Heart left ventricle (tissue), 13 donors: ENCODE data around the gene CERS1.

Experiments used
- POLR2A ChIP-seq, 2 donors: fragments of 450-650 bp; IDR thresholded peaks; one replicate each; pipeline ENCODE4 v1.6.1; 2017; ENCODE audit warnings: antibody characterized with exemption in 2 of 2, mild to moderate bottlenecking in 2 of 2, moderate library complexity in 2 of 2
- TF ChIP-seq, protein P1 (sequence below), 12 donors: fragments of 200-600 bp; sonication (generic) in 4 of 12; IDR thresholded peaks; one replicate each; pipeline versions ENCODE4 v1.5.0 to v1.8.0; 2018 to 2022; ENCODE audit warnings: antibody characterized with exemption in 12 of 12, mild to moderate bottlenecking in 5 of 12
- donor health status: ischemic (EF 13 %, LVEDD 7.1; RV severe dilation, severe dysfunction).
- donor health status: DM: no; HTN: yes; CAD: no.
- donor health status: DM: no; HTN: no; CAD: no.
- donor health status: ischemic (EF 25% LVEDD 6.9; RV normal size, moderate dysfunction).
- donor health status: ischemic (EF 25% LVEDD 5.7; RV mildly dilated, moderate dysfunction).
- donor health status: ischemic (EF 35%, LVEDD 5.7; RV mildly dilated, moderate dysfunction).
- donor health status: nonischemic (EF 11% LVEDD 7.7; RV severe dilation, severe dysfunction).
- donor health status: DM: yes; HTN: yes; CAD: no.
- donor health status: PGD.
- donor health status: ischemic (EF 29% LVEDD 5.4; RV normal size, mild dysfunction).
- donor health status: nonischemic (EF 23%, LVEDD 6.1; RV moderate dilation, normal function).

DNA sequence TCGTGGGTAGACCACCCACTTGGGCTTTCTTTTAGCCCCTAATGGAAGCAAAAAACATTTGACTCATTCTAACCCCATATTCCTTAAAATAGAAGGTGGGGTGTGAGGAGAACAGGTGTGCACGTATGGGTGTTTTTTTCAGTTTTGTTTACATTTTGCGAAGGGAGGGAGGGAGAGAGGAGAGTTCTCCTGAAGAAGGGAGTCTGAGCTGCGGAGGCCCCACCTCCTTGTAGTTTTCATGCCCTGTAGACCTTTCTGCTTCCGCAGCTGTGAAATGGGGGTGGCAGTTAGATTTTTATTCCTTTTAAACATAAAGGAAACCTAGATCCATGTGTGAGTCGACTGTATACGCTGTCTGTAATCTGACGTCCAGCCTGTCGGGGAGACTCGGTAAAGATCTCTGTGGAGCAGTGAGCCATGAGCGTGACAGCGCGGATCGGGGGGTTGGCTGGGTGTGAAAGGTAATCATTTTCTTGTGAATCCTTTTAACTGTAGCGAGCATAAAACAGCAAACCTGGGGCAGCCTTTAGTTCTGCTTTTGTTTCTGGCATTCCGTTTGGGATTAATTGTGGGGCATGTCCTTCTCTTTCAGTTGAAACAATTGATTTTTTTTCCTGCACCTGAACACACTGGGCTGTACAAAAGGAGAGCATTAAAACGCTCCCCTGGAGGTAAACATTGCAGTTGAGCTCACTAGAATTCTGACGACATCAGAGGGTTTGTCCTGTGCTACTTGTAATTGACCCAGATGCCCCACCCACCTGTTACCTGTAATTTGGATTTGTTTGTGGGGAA is 61.9 kb downstream of the CERS1 start:
- TF ChIP-seq, protein P1, sequence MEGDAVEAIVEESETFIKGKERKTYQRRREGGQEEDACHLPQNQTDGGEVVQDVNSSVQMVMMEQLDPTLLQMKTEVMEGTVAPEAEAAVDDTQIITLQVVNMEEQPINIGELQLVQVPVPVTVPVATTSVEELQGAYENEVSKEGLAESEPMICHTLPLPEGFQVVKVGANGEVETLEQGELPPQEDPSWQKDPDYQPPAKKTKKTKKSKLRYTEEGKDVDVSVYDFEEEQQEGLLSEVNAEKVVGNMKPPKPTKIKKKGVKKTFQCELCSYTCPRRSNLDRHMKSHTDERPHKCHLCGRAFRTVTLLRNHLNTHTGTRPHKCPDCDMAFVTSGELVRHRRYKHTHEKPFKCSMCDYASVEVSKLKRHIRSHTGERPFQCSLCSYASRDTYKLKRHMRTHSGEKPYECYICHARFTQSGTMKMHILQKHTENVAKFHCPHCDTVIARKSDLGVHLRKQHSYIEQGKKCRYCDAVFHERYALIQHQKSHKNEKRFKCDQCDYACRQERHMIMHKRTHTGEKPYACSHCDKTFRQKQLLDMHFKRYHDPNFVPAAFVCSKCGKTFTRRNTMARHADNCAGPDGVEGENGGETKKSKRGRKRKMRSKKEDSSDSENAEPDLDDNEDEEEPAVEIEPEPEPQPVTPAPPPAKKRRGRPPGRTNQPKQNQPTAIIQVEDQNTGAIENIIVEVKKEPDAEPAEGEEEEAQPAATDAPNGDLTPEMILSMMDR (IDR thresholded peaks at IDR 0.05), result no peak
- TF ChIP-seq POLR2A (IDR thresholded peaks at IDR 0.05), result no peak
